ENCODE data around the gene VAMP7.

The VAMP7 gene

DNA sequence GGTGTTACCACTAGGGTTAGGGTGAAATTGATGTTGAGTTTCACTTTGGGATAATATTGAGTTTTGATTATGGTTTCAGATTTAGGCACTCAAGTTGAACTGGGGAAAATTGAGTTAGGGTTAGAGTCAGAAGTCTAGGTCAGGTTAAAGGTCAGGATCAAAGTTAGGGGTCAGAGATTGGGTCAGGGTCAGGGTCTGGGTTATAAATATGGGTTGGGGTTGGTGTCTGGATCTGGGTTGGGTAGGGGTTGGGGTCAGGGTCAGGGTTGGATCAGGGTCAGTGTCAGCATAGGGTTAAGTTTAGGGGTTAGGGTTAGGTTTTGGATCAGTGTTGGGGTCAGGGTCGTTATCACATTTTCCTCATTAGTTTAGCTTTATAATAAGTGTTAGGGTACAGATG lies 73.6 kb downstream of the VAMP7 start:
- TF ChIP-seq, protein P1, sequence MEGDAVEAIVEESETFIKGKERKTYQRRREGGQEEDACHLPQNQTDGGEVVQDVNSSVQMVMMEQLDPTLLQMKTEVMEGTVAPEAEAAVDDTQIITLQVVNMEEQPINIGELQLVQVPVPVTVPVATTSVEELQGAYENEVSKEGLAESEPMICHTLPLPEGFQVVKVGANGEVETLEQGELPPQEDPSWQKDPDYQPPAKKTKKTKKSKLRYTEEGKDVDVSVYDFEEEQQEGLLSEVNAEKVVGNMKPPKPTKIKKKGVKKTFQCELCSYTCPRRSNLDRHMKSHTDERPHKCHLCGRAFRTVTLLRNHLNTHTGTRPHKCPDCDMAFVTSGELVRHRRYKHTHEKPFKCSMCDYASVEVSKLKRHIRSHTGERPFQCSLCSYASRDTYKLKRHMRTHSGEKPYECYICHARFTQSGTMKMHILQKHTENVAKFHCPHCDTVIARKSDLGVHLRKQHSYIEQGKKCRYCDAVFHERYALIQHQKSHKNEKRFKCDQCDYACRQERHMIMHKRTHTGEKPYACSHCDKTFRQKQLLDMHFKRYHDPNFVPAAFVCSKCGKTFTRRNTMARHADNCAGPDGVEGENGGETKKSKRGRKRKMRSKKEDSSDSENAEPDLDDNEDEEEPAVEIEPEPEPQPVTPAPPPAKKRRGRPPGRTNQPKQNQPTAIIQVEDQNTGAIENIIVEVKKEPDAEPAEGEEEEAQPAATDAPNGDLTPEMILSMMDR (IDR thresholded peaks at IDR 0.05), result no peak
- Histone ChIP-seq H3K27ac (no peak overlapping the region), H3K4me3 (no peak overlapping the region)
- no peak for DNase-seq (ENCODE audit: low spot score)

GRCh38 chrX:155956099-155956498 lies 75.0 kb downstream of the VAMP7 start:
- Histone ChIP-seq H3K4me3 (no peak overlapping the region), H3K27ac (no peak overlapping the region)
- DNase-seq (ENCODE audit: low spot score), result no peak
- TF ChIP-seq, protein P1 (IDR thresholded peaks at IDR 0.05), result no peak

- no peak for DNase-seq (ENCODE audit: low spot score)
- TF ChIP-seq, protein P1 (IDR thresholded peaks at IDR 0.05), result no peak
- no peak overlapping the region for H3K4me3 ChIP-seq
- H3K27ac ChIP-seq, result no peak overlapping the region
Observed at GRCh38 chrX:155956649-155957048, 75.5 kb downstream of the VAMP7 start.

DNA sequence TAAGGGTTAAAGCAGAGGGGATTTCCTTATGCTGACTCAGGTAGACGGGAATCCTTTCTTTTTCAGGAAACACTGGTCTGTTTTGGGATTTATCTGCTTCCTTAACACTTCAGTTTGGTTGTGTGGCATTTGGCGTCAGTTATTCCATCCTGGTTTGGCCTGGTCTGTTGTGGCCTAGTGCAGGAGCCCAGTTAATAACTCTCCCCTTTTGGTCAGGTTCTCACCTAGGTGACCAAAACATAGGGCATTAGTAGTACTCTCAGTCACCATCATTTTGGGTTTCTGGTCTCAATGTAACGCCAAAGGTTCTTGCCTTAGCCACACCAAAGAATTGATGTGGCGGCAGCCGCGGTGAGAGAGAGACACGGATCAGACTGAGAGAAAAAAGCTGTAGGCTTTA lies 76.7 kb downstream of the VAMP7 start:
- TF ChIP-seq, protein P1 (IDR thresholded peaks at IDR 0.05), result no peak
- Histone ChIP-seq H3K4me3 (no peak overlapping the region), H3K27ac (no peak overlapping the region)
- DNase-seq (ENCODE audit: low spot score), result no peak

DNA sequence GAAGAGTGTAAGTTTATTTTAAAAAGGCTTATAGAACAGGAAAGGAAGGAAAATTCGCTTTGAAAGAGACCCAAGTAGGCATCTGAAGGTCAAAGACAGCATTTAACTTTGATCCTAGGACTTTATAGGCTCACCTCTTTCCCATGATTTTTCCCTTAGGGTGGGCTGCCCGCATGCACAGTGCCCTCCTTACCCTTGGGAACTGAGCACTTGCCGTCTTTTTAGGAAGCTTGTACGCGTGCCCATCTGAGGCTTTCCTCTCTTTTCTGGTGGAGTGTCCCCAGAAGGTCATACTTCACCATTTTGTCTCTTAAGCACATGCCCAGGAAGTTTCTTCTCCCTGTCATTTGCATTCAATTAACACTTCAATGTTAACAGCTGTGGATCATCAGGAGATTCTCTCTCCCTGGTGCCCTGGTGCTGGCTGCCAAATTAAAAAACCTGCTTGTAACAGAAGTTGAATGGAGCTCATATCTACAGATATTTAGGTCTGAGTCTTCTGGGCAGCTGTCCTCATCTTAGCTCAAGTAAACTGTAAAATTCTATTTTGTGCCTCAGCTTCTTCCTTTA lies 78.0 kb downstream of the VAMP7 start:
- no peak overlapping the region for H3K27ac ChIP-seq
- DNase-seq (ENCODE audit: low spot score), result no peak
- TF ChIP-seq, protein P1 (IDR thresholded peaks at IDR 0.05), result no peak
- H3K4me3 ChIP-seq, result no peak overlapping the region

DNA sequence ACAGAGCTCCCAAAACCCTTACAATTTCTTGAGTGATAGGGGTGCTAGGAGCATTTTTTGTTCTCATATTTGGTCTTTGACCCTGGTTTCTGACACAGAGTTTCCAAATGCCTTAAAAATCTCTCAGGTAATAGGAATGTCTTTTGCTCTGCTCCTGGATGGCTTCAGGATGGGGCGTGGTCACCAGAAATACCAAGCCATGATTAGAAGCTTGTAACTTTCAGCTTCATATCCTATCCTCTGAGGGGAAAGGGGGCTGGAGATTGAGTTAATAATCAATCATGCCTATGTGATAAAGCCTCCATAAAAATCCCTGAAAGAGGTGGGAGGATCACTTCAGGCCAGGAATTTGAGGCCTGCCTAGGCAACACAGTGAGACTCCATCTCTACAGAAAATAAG lies 81.8 kb downstream of the VAMP7 start:
- TF ChIP-seq, protein P1 (IDR thresholded peaks at IDR 0.05), result no peak
- DNase-seq (ENCODE audit: low spot score), result no peak
- no peak overlapping the region for H3K4me3 ChIP-seq
- no peak overlapping the region for H3K27ac ChIP-seq

GRCh38 chrX:155966876-155967275 lies 85.7 kb downstream of the VAMP7 start:
- no peak for DNase-seq (ENCODE audit: low spot score)
- TF ChIP-seq, protein P1 (IDR thresholded peaks at IDR 0.05), result no peak
- Histone ChIP-seq H3K27ac (no peak overlapping the region), H3K4me3 (no peak overlapping the region)
